Endothelial cell (in vitro differentiated cells): ENCODE results near the gene MDFI. TPM values are rescaled to one million over a fixed set of nuclear protein-coding genes. Genes with fewer than 3 reads are reported as not detected.

Experiments
- DNase-seq: peaks from one replicate; pipeline ENCODE4 v3.0.0; 2021; ENCODE audit warnings: low spot score
- H3K27ac Mint-ChIP-seq: one replicate; pipeline ENCODE4 v1.8.0; 2021; ENCODE audit warnings: mixed read lengths, inconsistent platforms; ENCODE audit not compliant: unreplicated experiment
- H3K27me3 Mint-ChIP-seq: one replicate; pipeline ENCODE4 v1.8.0; 2021; ENCODE audit warnings: mild to moderate bottlenecking, moderate library complexity, mixed read lengths, inconsistent platforms; ENCODE audit not compliant: unreplicated experiment
- H3K36me3 Mint-ChIP-seq: one replicate; pipeline ENCODE4 v1.8.0; 2021; ENCODE audit warnings: mild to moderate bottlenecking, low read depth, mixed read lengths, inconsistent platforms; ENCODE audit not compliant: unreplicated experiment
- H3K4me1 Mint-ChIP-seq: one replicate; pipeline ENCODE4 v1.8.0; 2021; ENCODE audit warnings: mild to moderate bottlenecking, mixed read lengths, inconsistent platforms; ENCODE audit not compliant: unreplicated experiment
- H3K4me3 Mint-ChIP-seq: one replicate; pipeline ENCODE4 v1.8.0; 2021; ENCODE audit warnings: mild to moderate bottlenecking, mixed read lengths, inconsistent platforms; ENCODE audit not compliant: unreplicated experiment
- H3K9me3 Mint-ChIP-seq: one replicate; pipeline ENCODE4 v1.8.0; 2021; ENCODE audit warnings: mixed read lengths, inconsistent platforms; ENCODE audit not compliant: unreplicated experiment
- CTCF ChIP-seq: fragments of 200-600 bp; sonication (generic); IDR thresholded peaks from one replicate; pipeline ENCODE4 v1.5.0; 2021; ENCODE audit warnings: antibody characterized with exemption; ENCODE audit not compliant: unreplicated experiment
- total RNA-seq: library from RNA; stranded (reverse); fragmentation: NEBNext Ultra II Directional; extraction: Animal tissue kit (Norgen Biotek cat#: 25700); gene quantifications from one replicate; pipeline ENCODE4 v1.2.1, GENCODE V29; 2021; ENCODE audit not compliant: unreplicated experiment

MDFI gene
- total RNA-seq, 1 donor from 2014 or later = 285 TPM

DNA sequence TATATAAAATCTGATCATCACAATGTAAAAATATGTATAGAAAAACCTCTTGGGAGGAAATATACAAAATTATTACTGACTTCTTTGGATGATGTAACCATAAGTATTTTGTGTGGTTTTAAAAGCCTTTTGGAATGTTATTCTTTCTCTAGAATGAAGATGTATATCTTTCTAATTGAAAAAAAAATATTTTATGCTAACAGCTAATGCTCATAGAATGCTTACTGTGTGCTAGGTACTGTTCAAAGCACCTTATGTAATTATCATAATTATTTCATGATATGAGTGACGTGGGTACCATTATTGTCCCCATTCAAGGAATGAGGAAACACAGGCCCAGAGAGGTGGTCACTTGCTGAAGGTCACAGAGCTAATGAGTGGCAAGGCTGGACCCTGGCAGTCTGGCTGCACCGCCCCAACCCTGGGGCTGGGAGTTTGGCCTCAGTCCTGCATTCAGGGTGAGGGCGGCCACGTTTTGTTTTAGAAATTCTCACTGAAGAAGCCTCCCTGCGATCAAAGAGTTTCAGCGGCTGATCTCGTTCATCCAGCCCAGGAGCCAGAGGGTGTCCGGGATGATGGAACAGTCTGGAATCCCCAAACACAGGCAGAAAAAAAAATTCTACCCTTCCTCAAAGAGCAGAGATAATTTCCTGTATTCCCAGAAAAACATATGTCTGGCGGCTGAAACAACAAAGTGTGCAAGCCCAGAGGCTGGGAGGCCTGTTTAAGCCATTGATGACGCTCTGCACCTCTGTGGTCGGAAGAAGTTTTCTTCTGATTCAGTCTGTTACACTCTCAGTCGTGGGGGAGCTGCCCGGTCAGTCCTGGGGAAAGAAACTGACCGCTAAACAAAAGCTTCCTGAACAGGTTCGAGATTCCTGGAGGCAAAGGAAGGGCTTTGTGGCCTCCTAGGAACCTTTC lies 59.9 kb downstream of the MDFI start:
- DNase-seq = peak; percentile 45
- no peaks in the 10 kb centered on the region for H3K9me3 Mint-ChIP-seq
- H3K27ac Mint-ChIP-seq = peak overlapping the region; percentile 96
- H3K36me3 Mint-ChIP-seq = peaks cover 4% of the 10 kb centered on the region
- H3K4me3 Mint-ChIP-seq = no peak overlapping the region
- H3K27me3 Mint-ChIP-seq = peaks cover 10% of the 10 kb centered on the region
- TF ChIP-seq CTCF = no peak
- peaks cover 37% of the 10 kb centered on the region for H3K4me1 Mint-ChIP-seq

- Mint-ChIP-seq H3K4me3 (no peak overlapping the region), H3K4me1 (peaks cover 37% of the 10 kb centered on the region), H3K27ac (peak overlapping the region; percentile 96), H3K36me3 (peaks cover 4% of the 10 kb centered on the region), H3K9me3 (no peaks in the 10 kb centered on the region), H3K27me3 (peaks cover 10% of the 10 kb centered on the region)
- no peak for TF ChIP-seq CTCF
- no peak for DNase-seq
These were observed 60.8 kb downstream of the MDFI start for GRCh38 chr6:41699063-41699462.

- H3K36me3 Mint-ChIP-seq = peaks cover 4% of the 10 kb centered on the region
- no peaks in the 10 kb centered on the region for H3K9me3 Mint-ChIP-seq
- peaks cover 37% of the 10 kb centered on the region for H3K4me1 Mint-ChIP-seq
- peaks cover 15% of the 10 kb centered on the region for H3K27me3 Mint-ChIP-seq
- no peak for DNase-seq
- peak; percentile 16 for TF ChIP-seq CTCF
- peak overlapping the region; percentile 70 for H3K4me3 Mint-ChIP-seq
- H3K27ac Mint-ChIP-seq = peak overlapping the region; percentile 70
These were observed 62.4 kb downstream of the MDFI start for GRCh38 chr6:41700463-41701347.

DNA sequence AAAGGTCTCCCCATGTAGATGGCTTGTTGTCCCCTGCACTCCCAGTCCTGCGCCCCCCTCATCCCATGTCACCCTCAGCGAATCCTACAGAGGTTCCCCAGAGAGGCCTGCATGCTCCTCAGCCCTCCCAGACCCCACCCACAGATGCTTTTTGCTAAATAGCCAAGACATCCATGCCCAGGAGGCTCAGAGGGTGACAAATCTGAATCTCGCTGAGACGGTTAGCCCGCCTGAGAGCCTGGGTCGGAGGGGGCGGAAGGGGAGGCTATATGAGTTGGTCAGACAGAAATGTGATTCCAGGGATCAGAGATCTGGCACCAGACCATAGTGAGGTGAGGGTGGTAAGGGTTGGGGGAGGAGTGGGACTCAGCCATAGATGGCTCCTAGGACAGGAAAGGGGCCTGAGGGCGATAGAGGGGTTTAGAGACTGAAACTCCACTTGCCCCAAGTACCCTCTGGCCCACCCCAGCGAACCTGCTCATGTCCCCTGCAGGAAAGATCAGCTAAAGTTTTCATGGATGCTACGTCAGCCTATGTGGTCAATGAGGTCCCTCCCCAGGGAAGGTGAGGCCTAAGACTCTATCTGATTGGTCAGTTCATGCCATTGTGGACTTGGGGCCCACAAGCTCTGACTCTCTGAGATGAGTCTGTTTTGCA lies 63.9 kb downstream of the MDFI start:
- H3K4me1 Mint-ChIP-seq = peaks cover 45% of the 10 kb centered on the region
- no peak overlapping the region for H3K4me3 Mint-ChIP-seq

More for the DNA sequence above, 63.9 kb downstream of the MDFI start:
- TF ChIP-seq CTCF = no peak
- H3K27ac Mint-ChIP-seq = no peak overlapping the region
- DNase-seq = no peak
- peaks cover 4% of the 10 kb centered on the region for H3K36me3 Mint-ChIP-seq
- H3K9me3 Mint-ChIP-seq = no peaks in the 10 kb centered on the region
- peaks cover 15% of the 10 kb centered on the region for H3K27me3 Mint-ChIP-seq
